ENCODE measurements around the gene PKLR.

DNA sequence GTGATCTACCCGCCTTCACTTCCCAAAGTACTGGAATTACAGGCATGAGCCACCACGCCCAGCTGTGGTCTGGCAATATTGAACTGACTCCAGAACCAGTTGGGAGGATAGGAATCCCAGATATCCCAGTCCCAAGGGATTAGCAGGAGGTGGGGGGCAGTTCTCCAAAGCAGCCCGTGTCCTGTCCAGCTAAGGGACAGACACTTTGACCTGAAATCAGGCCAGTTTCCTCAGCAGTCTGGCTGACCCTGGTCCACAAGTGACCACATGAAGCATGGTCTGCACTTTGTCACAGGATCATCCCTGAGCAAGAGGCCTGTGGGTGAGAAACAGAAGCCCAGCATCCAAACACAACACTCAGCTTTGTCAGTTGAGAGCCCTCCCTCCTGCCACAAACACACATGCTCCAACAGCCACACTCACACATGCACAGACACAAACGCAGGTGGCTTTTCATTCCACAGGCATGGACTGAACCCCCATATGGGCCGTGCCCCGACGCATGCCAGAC is 4.7 kb upstream of the PKLR start:
- no peak for TF ChIP-seq POLR2A (IDR thresholded peaks at IDR 0.05)
- TF ChIP-seq, protein P1, sequence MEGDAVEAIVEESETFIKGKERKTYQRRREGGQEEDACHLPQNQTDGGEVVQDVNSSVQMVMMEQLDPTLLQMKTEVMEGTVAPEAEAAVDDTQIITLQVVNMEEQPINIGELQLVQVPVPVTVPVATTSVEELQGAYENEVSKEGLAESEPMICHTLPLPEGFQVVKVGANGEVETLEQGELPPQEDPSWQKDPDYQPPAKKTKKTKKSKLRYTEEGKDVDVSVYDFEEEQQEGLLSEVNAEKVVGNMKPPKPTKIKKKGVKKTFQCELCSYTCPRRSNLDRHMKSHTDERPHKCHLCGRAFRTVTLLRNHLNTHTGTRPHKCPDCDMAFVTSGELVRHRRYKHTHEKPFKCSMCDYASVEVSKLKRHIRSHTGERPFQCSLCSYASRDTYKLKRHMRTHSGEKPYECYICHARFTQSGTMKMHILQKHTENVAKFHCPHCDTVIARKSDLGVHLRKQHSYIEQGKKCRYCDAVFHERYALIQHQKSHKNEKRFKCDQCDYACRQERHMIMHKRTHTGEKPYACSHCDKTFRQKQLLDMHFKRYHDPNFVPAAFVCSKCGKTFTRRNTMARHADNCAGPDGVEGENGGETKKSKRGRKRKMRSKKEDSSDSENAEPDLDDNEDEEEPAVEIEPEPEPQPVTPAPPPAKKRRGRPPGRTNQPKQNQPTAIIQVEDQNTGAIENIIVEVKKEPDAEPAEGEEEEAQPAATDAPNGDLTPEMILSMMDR (IDR thresholded peaks at IDR 0.05): no peak

Measured in esophagus squamous epithelium (tissue), 4 donors.